Omental fat pad (tissue), 4 donors: ENCODE results near the gene ETNK2. TPM values are rescaled to one million over a fixed set of nuclear protein-coding genes. Genes with fewer than 3 reads are reported as not detected.
"Not testable (repeated sequence)": the region's sequence is repeated elsewhere in the genome, so short reads cannot be mapped to it uniquely, and the experiment has no call there.

Experiments used
- ATAC-seq: fragments of 150-250 bp; one replicate; pipeline ENCODE4 v1.9.1; 2016; ENCODE audit warnings: mild to moderate bottlenecking, moderate library complexity; ENCODE audit not compliant: low FRiP score
- DNase-seq: peaks from one replicate; pipeline ENCODE4 v3.0.0-alpha.2; 2019; ENCODE audit warnings: low spot score
- CTCF ChIP-seq, 3 donors: fragments of 450-650 bp; IDR thresholded peaks; one replicate each; pipeline ENCODE4 v1.5.1; 2016 to 2017; ENCODE audit warnings: antibody characterized with exemption in 3 of 3, mild to moderate bottlenecking in 3 of 3, moderate library complexity in 2 of 3
- total RNA-seq, 4 donors: library from RNA; depleted of rRNA; stranded (reverse); fragments of >200 nt; gene quantifications; one replicate each; pipeline ENCODE4 v1.1.0, GENCODE V29; 2016

ETNK2 gene
- total RNA-seq, 4 donors from 2014 or later = 11.8 to 16.9 (median 13.3) TPM

- DNase-seq (no peak), ATAC-seq (no peak)
- no peak for TF ChIP-seq CTCF (IDR thresholded peaks at IDR 0.05)
These were observed 60.8 kb downstream of the ETNK2 start for GRCh38 chr1:204091066-204091465.

- not testable (repeated sequence) for ATAC-seq, DNase-seq
These were observed 61.7 kb downstream of the ETNK2 start for GRCh38 chr1:204090132-204090531.

GRCh38 chr1:204089044-204089751, 62.6 kb downstream of the ETNK2 start:
- no peak for TF ChIP-seq CTCF (IDR thresholded peaks at IDR 0.05)

GRCh38 chr1:204088596-204088995, 63.2 kb downstream of the ETNK2 start:
- ATAC-seq = peak; percentile 9
- DNase-seq = no peak
- no peak for TF ChIP-seq CTCF (IDR thresholded peaks at IDR 0.05)

More at GRCh38 chr1:204089044-204089751, 62.6 kb downstream of the ETNK2 start:
- DNase-seq = no peak
- peak; percentile 66 for ATAC-seq

GRCh38 chr1:204087893-204088528, 63.8 kb downstream of the ETNK2 start:
- ATAC-seq (no peak), DNase-seq (no peak)
- no peak for TF ChIP-seq CTCF (IDR thresholded peaks at IDR 0.05)

- no peak for ATAC-seq
- DNase-seq = no peak
- TF ChIP-seq CTCF (IDR thresholded peaks at IDR 0.05) = no peak
These were observed 64.5 kb downstream of the ETNK2 start for GRCh38 chr1:204087181-204087892.

GRCh38 chr1:204085876-204086275, 66.0 kb downstream of the ETNK2 start:
- TF ChIP-seq CTCF (IDR thresholded peaks at IDR 0.05) = no peak
- DNase-seq = no peak
- no peak for ATAC-seq
